Left kidney (tissue), 1 donor: ENCODE data around the gene FAM184A. TPM values are rescaled to one million over a fixed set of nuclear protein-coding genes. Genes with fewer than 3 reads are reported as not detected.

Source experiments
- polyA plus RNA-seq: library from polyadenylated mRNA; unstranded; fragments of 120-200 nt; gene quantifications from one replicate; pipeline ENCODE4 v1.2.1, GENCODE V29; 2013; ENCODE audit not compliant: insufficient read length

The FAM184A gene
- polyA plus RNA-seq, 1 donor, result 16.1 TPM

Other genes starting within 250 kb of the FAM184A start
- gene ASF1A, start 184.5 kb downstream of the FAM184A start, polyA plus RNA-seq, result 41.0 TPM
- gene MCM9, start 143.5 kb downstream of the FAM184A start, polyA plus RNA-seq, result 29.4 TPM